H9 (cell line): ENCODE data around the gene ANXA10. TPM values are rescaled to one million over a fixed set of nuclear protein-coding genes. Genes with fewer than 3 reads are reported as not detected.

Source experiments
- DNase-seq: peaks from one replicate; pipeline ENCODE4 v3.0.0-alpha.2; 2017
- H2AFZ ChIP-seq: one replicate; pipeline ENCODE4 v1.6.1; 2013; ENCODE audit warnings: mild to moderate bottlenecking, low read length, control low read depth, moderate library complexity
- H2AK5ac ChIP-seq: 2 replicates; pipeline ENCODE4 v1.6.1; 2013; ENCODE audit warnings: low read length, control low read depth, mixed read lengths; ENCODE audit not compliant: insufficient read length
- H2BK120ac ChIP-seq: one replicate; pipeline ENCODE4 v1.6.1; 2013; ENCODE audit warnings: low read depth, mild to moderate bottlenecking, low read length, control low read depth, inconsistent platforms; ENCODE audit not compliant: poor library complexity, severe bottlenecking
- H2BK12ac ChIP-seq: 2 replicates; pipeline ENCODE4 v1.6.1; 2013; ENCODE audit warnings: low read length, control low read depth, mixed read lengths, low read depth; ENCODE audit not compliant: insufficient read length
- H2BK15ac ChIP-seq: 2 replicates; pipeline ENCODE4 v1.6.1; 2013; ENCODE audit warnings: low read depth, low read length, control low read depth
- H2BK20ac ChIP-seq: one replicate; pipeline ENCODE4 v1.6.1; 2013; ENCODE audit warnings: low read depth, mild to moderate bottlenecking, low read length, control low read depth, inconsistent platforms; ENCODE audit not compliant: poor library complexity, severe bottlenecking
- H2BK5ac ChIP-seq: 2 replicates; pipeline ENCODE4 v1.6.1; 2013; ENCODE audit warnings: low read length, control low read depth, mixed read lengths; ENCODE audit not compliant: insufficient read length
- H3K14ac ChIP-seq: 2 replicates; pipeline ENCODE4 v1.6.1; 2013; ENCODE audit warnings: low read length, control low read depth; ENCODE audit not compliant: insufficient read depth
- H3K18ac ChIP-seq: 2 replicates; pipeline ENCODE4 v1.6.1; 2013; ENCODE audit warnings: low read depth, mild to moderate bottlenecking, mixed read lengths, low read length, control low read depth; ENCODE audit not compliant: insufficient read length
- H3K23ac ChIP-seq: 2 replicates; pipeline ENCODE4 v1.6.1; 2013; ENCODE audit warnings: low read length, control low read depth, mixed read lengths, low read depth; ENCODE audit not compliant: insufficient read length
- H3K23me2 ChIP-seq: 2 replicates; pipeline ENCODE4 v1.6.1; 2013; ENCODE audit warnings: low read depth, mild to moderate bottlenecking, mixed read lengths, low read length, control low read depth; ENCODE audit not compliant: insufficient read length, poor library complexity, severe bottlenecking
- H3K27ac ChIP-seq: 2 replicates; pipeline ENCODE4 v1.5.1; 2013; ENCODE audit warnings: low read length, control low read depth, mixed read lengths, low read depth; ENCODE audit not compliant: insufficient read length
- H3K27me3 ChIP-seq: 2 replicates; pipeline ENCODE4 v1.6.1; 2013; ENCODE audit warnings: low read length, control low read depth, inconsistent platforms; ENCODE audit not compliant: insufficient read depth
- H3K4ac ChIP-seq: 2 replicates; pipeline ENCODE4 v1.6.1; 2013; ENCODE audit warnings: low read depth, mild to moderate bottlenecking, control low read depth, inconsistent platforms, low read length, moderate library complexity
- H3K4me1 ChIP-seq: 2 replicates; pipeline ENCODE4 v1.6.1; 2013; ENCODE audit warnings: low read length, control low read depth, inconsistent platforms; ENCODE audit not compliant: insufficient read depth
- H3K4me2 ChIP-seq: 2 replicates; pipeline ENCODE4 v1.6.1; 2013; ENCODE audit warnings: low read length, control low read depth, mixed read lengths; ENCODE audit not compliant: insufficient read length, insufficient read depth
- H3K56ac ChIP-seq: 2 replicates; pipeline ENCODE4 v1.6.1; 2013; ENCODE audit warnings: low read depth, mild to moderate bottlenecking, mixed read lengths, low read length, control low read depth; ENCODE audit not compliant: insufficient read length
- H3K79me1 ChIP-seq: 2 replicates; pipeline ENCODE4 v1.6.1; 2013; ENCODE audit warnings: low read depth, mild to moderate bottlenecking, moderate library complexity, low read length, control low read depth, inconsistent platforms; ENCODE audit not compliant: insufficient read depth, poor library complexity, severe bottlenecking
- H3K79me2 ChIP-seq: 2 replicates; pipeline ENCODE4 v1.6.1; 2013; ENCODE audit warnings: low read length, control low read depth, inconsistent platforms; ENCODE audit not compliant: insufficient read depth
- H3K9ac ChIP-seq: 2 replicates; pipeline ENCODE4 v1.6.1; 2013; ENCODE audit warnings: low read length, control low read depth, mixed read lengths; ENCODE audit not compliant: insufficient read length; ENCODE audit errors: extremely low read depth
- H3K9me3 ChIP-seq: one replicate; pipeline ENCODE4 v1.6.1; 2013; ENCODE audit warnings: low read depth, low read length, inconsistent platforms; ENCODE audit not compliant: control insufficient read depth
- H3T11ph ChIP-seq: one replicate; pipeline ENCODE4 v1.6.1; 2013; ENCODE audit warnings: mild to moderate bottlenecking, low read length, control low read depth, inconsistent platforms
- H4K20me1 ChIP-seq: one replicate; pipeline ENCODE4 v1.6.1; 2013; ENCODE audit not compliant: control insufficient read depth, insufficient read length, insufficient read depth
- H4K5ac ChIP-seq: 2 replicates; pipeline ENCODE4 v1.6.1; 2013; ENCODE audit warnings: low read depth, mild to moderate bottlenecking, mixed read lengths, low read length, control low read depth; ENCODE audit not compliant: insufficient read length
- H4K8ac ChIP-seq: replicated peaks from 2 replicates; pipeline ENCODE4 v1.6.1; 2013; ENCODE audit warnings: low read length, control low read depth, mixed read lengths, low read depth; ENCODE audit not compliant: insufficient read length
- H4K91ac ChIP-seq: 2 replicates; pipeline ENCODE4 v1.6.1; 2013; ENCODE audit warnings: low read depth, mild to moderate bottlenecking, moderate library complexity, mixed read lengths, low read length, control low read depth; ENCODE audit not compliant: insufficient read length
- H3K27ac Mint-ChIP-seq, 3 experiments: 2 replicates in 2 of 3; 3 replicates in 1 of 3; pipeline ENCODE4 v1.8.0; 2020 to 2021; ENCODE audit warnings: mixed read lengths in 3 of 3, mild to moderate bottlenecking in 1 of 3, moderate library complexity in 1 of 3
- H3K27me3 Mint-ChIP-seq: 2 replicates; pipeline ENCODE4 v1.8.0; 2021; ENCODE audit warnings: low read depth, mild to moderate bottlenecking, moderate library complexity, mixed read lengths
- H3K36me3 Mint-ChIP-seq, 3 experiments: 2 replicates in 2 of 3; 3 replicates in 1 of 3; pipeline ENCODE4 v1.8.0; 2020 to 2021; ENCODE audit warnings: low read depth in 3 of 3, mixed read lengths in 3 of 3; ENCODE audit not compliant: insufficient read depth in 1 of 3
- H3K4me1 Mint-ChIP-seq, 2 experiments: 2 replicates each; pipeline ENCODE4 v1.8.0; 2020; ENCODE audit warnings: mixed read lengths in 2 of 2
- H3K4me3 Mint-ChIP-seq, 2 experiments: 2 replicates in 1 of 2; 3 replicates in 1 of 2; pipeline ENCODE4 v1.8.0; 2020 to 2021; ENCODE audit warnings: mild to moderate bottlenecking in 2 of 2, mixed read lengths in 2 of 2, moderate library complexity in 1 of 2
- H3K9me3 Mint-ChIP-seq, 2 experiments: 2 replicates in 1 of 2; 3 replicates in 1 of 2; pipeline ENCODE4 v1.8.0; 2020; ENCODE audit warnings: mild to moderate bottlenecking in 2 of 2, mixed read lengths in 2 of 2, moderate library complexity in 1 of 2
- CTCF ChIP-seq: fragments of 200-600 bp; sonication (generic); conservative IDR thresholded peaks from 3 replicates; pipeline ENCODE4 v1.8.0; 2021; ENCODE audit warnings: antibody characterized with exemption, mild to moderate bottlenecking
- total RNA-seq: library from RNA; stranded (reverse); gene quantifications from 2 replicates; pipeline ENCODE4 v1.2.1, GENCODE V29; 2021

ANXA10 gene
- total RNA-seq, 1 experiment from 2014 or later: not detected

- Histone ChIP-seq H2BK5ac (no peak overlapping the region), H3K4me2 (no peak overlapping the region), H3K9me3 (no peaks in the 10 kb centered on the region), H2AK5ac (no peak overlapping the region), H2BK15ac (no peak overlapping the region), H2BK120ac (no peak overlapping the region), H3K79me1 (no peaks in the 10 kb centered on the region), H3K23ac (no peak overlapping the region), H2BK12ac (no peak overlapping the region), H3T11ph (no peak overlapping the region), H4K20me1 (no peaks in the 10 kb centered on the region), H2BK20ac (no peak overlapping the region), H2AFZ (no peak overlapping the region), H3K27ac (no peak overlapping the region), H3K14ac (no peak overlapping the region), H4K5ac (no peak overlapping the region), H4K8ac (no peak overlapping the region), H3K4ac (no peak overlapping the region), H3K9ac (no peak overlapping the region), H3K56ac (no peak overlapping the region), H3K18ac (no peak overlapping the region), H3K4me1 (no peaks in the 10 kb centered on the region), H4K91ac (no peak overlapping the region), H3K23me2 (no peaks in the 10 kb centered on the region), H3K79me2 (no peaks in the 10 kb centered on the region), H3K27me3 (no peaks in the 10 kb centered on the region)
- TF ChIP-seq CTCF: no peak
- Mint-ChIP-seq H3K4me1 (peaks cover 0 to 4% of the 10 kb centered on the region in 2 experiments; a peak in 2 of 4 replicates), H3K4me3 (no peak overlapping the region), H3K9me3 (peaks cover 0 to 3% of the 10 kb centered on the region in 2 experiments; a peak in 2 of 5 replicates), H3K36me3 (peaks cover 0 to 4% (median 0%) of the 10 kb centered on the region in 3 experiments; a peak in 1 of 7 replicates), H3K27ac (no peak overlapping the region), H3K27me3 (no peaks in the 10 kb centered on the region)
- no peak for DNase-seq
These were observed 128.6 kb downstream of the ANXA10 start for GRCh38 chr4:168220893-168221292.
